Left lobe of liver (tissue), 2 donors: ENCODE data around the gene STAT4. TPM values are rescaled to one million over a fixed set of nuclear protein-coding genes. Genes with fewer than 3 reads are reported as not detected.

Source experiments
- ATAC-seq: fragments of 200-7000 bp; cut with Tn5 transposase; one replicate; pipeline ENCODE4 v1.9.1; 2020; ENCODE audit warnings: mild to moderate bottlenecking, moderate library complexity
- DNase-seq: peaks from one replicate; pipeline ENCODE4 v3.0.0-alpha.2; 2020; ENCODE audit warnings: low spot score
- total RNA-seq: library from RNA; stranded (reverse); gene quantifications from one replicate; pipeline ENCODE4 v1.2.1, GENCODE V29; 2021
- donor health status: DM: no; HTN: no; CAD: no; lungs with moderate emphysema.
- donor health status: DM: no; HTN: yes; CAD: no.

The STAT4 gene
- total RNA-seq, 1 donor from 2014 or later, result 0.98 TPM

DNA sequence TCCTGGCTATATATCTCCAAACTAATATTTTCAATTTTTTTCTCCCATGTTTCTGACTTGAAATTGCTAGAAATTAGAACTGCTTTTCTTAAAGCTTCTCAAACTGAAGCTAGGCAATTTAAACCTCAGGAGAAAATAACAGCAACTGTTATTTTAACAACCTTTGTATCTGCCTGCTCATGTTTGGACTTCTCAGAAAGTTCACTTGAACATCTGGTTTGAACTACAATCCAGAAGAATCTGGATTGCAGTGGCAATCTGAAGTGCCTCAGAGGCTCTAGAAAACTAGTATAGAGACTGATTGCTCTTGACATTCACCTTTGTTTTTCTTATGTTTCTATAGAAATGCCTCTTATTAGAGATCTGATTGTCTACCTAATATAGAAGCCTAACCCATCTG, 64.1 kb downstream of the STAT4 start:
- peak; percentile 55 for ATAC-seq
- no peak for DNase-seq

DNA sequence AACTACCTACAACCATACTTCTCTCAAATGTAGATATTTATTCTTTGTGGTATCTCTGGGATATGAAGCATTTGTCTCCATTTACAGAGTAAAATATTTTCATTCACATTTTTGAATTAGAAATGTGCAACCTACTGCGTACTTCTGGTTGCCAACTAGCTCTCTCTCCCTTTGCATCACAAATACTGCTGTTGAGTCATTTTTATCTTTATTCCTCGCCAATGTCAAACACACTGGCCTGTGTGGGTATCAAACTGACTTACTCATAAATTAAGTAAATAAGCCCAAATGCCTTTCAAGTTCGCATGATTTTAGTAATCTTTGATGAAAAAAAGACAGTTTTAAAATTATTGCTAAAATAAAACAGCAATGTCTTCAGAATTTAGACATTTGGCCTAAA, 67.3 kb downstream of the STAT4 start:
- DNase-seq (no peak), ATAC-seq (no peak)

DNA sequence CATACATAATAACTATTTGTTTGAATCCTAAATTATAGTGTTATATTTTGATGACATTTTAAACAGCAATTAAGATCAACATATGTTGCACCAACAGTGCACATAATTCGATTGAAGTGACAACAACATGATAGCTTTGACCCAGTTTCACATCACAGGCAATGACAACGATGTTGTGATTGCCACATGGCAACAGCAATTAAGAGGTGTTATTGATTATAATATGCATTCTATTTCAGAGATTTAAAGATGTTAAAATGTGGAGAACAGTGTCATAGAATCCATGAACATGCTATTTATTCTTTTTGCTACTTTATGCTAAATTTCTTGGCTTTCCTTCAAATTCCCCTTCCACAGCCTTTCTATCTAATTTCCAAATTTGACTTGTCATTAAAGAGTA, 68.5 kb downstream of the STAT4 start:
- ATAC-seq, result no peak
- no peak for DNase-seq

DNA sequence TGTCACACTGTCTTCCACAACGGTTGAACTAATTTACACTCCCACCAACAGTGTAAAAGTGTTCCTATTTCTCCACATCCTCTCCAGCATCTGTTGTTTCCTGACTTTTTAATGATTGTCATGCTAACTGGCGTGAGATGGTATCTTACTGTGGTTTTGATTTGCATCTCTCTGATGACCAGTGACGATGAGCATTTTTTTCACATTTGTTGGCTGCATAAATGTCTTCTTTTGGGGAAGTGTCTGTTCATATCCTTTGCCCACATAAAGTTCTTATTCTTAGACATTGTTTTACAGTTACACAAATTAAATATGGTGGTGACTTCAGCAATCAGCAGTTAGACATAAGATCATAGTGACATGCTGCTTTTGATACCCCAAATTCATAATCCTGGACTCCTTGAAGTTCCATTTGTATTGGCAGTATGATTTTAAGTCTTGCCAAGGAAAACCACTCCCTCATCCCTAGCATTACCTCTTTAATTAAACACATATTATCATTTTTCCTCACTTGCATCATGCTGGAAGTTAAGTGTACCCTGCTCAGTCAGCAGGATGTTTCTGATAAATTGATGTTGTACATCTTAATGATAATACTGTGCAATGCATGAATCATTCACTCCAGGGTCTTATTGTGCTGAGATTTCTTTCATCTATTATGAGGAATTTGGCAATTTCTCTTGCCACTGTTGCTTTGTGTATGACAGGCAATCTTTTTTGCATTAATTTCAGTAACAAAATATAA, 69.2 kb downstream of the STAT4 start:
- ATAC-seq (no peak), DNase-seq (no peak)

DNA sequence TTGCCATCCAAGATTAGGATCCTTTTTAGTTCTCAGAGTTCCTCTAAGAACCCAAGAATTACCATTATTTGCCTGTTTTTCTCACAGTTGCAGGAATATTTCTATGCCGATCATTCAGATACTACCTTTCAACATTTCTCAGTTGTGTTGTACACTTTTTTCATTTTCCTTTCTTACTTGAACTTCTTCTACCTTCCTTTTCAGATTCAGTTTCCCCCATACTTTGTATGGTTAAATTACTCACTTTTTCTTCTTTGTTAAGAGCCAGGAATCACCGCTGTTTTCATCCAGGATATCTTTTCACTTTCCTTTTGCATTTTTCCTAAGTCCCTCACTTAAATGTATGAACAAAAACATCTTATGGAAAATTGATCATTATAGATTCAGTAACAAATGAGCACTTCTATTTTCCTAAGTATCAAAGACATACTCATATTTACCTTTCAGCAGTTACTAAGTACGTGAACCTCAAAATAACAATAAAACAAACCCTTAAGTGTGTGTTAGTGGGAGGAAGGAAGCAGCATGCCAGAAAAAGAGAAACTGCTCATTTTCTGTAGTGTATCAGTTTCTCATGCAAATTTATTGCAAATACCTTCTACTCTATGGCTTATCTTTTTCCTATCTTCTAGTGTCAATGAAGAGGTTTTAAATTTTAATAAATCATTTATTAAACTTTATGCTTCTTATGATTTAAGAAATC, 72.5 kb downstream of the STAT4 start:
- no peak for ATAC-seq
- DNase-seq, result no peak

DNA sequence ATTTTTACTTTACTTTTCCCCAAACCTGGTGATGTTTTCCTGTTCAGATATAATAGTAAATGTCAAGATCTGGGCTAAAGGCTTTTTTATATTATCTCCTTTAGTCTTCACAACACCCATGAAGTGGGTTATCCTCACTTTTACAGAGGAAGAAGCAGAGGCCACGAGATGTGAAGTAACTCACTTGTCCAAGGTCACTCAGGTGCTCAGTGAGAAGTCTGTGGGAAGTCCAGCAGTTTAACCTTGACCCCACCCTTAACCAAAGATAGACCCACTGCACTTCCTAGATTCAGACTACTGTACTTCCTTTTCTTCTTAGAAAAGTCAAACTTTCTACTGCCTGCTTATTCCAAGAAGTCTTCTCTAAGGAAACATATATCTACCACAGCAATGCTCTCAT, 80.5 kb downstream of the STAT4 start:
- ATAC-seq (no peak), DNase-seq (no peak)

DNA sequence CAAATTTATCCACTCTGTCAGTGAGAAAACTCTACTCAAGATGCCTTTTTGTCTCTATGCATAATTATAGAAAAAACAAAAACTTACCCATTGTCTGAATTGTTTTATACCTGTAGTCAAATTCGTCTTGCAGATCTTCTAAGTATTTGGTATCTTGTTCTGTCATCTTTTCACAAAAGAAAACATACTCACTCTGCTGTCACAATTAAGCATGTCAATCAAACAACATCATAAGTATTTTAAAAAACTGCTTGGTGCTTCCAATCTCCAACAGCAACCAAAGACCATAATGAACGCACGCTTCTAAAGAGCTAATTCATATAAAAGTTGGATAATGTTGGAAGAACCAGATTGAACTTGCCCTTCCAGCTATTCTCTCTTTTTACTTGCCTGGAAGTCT, 81.2 kb downstream of the STAT4 start:
- DNase-seq (no peak), ATAC-seq (no peak)

DNA sequence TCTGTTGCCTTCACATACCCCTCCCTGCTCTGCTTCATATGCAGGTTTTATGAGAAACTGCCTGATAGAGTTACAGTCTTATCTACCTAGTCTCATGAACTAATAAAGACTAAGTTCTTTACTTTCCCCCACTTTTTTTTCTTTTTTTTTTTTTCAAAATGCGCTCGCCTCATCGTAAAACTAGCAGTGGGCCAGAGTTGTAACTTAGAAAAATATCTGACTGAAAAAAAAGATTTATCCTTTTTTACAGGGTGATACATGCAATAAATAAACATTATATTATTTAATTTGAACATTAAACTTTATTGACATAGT, 83.9 kb downstream of the STAT4 start:
- no peak for ATAC-seq
- no peak for DNase-seq

DNA sequence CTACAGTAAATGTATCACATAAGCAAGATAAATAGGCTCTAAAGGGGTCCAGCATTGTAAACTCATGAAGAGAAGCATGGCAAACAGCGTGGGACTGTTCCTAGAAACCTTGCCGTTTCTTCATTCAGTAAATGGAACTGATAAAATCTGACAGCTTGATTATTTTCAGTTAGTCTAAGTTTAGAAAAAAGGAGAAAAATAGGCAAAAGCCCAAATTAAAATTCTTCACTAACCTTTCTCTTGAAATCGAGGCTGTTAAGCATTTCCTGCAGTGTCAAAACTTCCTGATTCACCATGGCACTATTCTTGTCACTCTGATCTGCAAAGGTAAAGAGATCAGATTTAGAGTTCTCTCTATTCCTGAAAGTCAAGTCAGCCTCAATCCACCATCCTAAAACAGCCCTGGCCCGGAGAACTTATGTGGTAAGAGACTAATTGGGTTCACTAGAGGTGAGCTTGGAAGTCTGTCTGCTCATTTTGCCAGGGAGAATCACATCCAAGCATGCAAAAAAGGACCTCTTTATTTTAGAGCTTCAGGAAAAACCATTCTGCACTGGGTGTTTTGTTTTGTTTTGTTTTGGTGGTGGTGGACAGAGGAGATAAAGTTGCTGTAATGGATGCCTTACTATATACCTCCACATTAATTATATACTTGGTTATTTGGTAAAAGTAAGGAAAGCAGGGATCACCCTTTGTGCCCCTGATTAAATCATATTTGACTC, 84.4 kb downstream of the STAT4 start:
- peak; percentile 19 for ATAC-seq
- DNase-seq, result no peak

DNA sequence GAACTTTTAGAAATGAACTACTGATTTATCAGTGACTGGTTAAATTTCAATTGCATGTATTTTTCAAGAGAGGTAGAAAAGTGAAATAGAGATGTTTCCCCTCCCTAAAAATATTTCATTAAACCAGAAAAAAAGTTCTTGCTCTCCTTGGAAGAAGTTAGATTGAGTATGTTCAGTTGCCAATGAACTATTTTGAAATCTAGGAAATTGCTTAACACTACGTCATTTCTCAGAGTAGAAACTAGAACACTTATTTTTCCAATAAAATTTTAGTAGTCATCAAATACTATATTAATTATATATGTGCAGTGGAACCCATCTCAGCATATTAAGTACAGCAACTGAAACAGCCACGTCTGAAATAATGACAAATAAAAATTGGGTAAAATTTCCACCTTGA, 85.0 kb downstream of the STAT4 start:
- ATAC-seq (no peak), DNase-seq (no peak)

DNA sequence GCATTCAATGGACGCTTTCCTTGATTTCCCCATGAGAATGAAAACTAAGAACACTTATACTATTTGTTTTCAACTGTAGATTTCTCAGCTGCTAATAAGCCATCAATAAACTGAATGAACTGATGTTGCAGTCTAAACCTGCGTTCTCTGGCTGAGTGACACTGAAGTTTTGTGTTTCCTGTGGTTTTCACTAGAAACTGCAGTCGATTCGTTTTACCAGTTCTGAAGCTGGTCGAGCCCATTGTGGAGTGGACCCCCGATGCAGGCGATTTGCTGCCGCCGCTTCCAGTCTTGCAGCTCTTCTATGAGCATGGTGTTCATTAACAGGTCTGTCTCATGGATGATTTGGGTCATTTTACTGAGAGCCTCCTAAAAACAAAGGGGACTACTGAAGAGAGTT, 86.2 kb downstream of the STAT4 start:
- ATAC-seq (no peak), DNase-seq (no peak)

DNA sequence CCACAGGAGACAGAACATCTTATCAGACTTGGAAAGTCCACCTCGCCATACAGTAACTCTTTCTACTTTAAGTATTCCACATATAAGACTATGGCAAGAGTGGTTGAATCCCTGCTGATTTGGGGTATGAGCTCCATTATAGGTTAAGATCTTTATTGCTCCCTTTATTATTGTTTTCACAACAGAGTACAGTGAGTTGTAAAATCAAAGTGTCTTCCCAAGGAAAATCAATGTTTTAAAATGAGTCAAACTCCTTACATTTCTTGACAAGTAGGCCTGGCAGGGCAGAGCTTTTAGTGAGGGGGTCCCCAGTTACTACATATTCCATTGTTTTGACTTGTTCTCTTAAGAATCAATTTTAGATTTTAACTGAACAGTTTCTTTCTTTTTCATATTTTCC, 87.2 kb downstream of the STAT4 start:
- no peak for DNase-seq
- no peak for ATAC-seq

DNA sequence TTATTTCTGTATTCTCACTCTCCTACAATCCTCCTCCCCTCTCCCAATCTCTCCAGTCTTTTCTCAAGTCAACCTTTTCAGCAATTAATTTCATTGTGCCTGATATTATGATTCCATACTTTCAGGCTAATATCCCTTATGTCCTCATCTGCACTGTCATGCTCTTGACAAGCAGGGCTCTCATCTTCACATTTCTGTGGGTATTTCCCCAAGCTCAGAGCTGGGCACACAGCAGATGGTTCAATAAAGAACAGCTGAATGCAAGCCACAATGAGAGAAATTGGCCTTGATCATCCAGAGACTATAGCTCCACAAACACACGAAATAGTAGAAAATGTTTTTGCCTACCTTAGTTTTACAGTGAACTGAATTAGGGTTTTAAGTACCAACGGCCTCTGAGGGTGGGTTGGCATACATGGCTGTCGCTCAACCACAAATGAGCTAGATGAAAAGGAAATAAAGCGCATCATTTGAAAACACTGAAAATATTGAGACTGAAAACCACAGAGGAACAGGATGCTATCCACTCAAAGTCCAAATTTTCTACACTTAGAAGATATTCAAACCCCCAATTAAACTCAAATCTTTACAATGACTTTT, 89.3 kb downstream of the STAT4 start:
- no peak for DNase-seq
- no peak for ATAC-seq

DNA sequence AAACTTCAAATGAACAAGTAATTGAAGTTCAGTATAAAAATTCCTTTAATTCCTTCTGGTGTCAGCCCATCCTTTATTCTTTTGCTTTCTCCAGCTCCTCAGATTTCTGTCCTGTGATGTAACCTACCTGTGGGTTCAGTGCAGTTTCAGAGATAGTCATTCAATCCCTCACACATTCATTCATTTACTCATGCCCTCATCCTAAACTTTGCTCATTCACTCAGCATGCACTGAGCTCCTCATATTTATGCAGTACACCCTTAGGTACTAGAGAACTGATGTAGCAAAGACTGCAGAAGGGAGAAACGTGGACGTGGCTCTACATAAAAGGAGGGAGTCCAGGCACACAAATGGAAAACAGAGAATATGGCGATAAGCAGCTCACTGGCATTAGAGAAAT, 91.5 kb downstream of the STAT4 start:
- ATAC-seq (no peak), DNase-seq (no peak)

DNA sequence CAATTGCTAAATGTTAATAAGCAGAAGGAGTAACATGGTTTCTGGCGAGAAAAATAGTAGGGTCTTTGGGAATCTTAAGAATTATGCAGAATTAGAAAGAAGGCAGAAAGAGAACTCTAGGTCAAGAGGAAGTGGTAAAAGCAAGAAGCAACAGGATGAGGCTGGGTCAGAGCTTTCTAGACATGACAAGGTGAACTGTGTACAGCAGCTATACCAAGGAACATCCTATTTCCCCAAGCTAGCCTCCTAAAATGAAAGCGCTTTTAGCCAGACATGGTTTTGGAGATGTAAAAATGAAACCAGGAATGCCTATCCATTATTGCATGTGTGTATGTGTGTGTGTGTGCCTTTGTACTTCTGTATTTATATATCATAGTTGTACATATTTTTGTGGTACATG, 94.6 kb downstream of the STAT4 start:
- DNase-seq (no peak), ATAC-seq (no peak)

DNA sequence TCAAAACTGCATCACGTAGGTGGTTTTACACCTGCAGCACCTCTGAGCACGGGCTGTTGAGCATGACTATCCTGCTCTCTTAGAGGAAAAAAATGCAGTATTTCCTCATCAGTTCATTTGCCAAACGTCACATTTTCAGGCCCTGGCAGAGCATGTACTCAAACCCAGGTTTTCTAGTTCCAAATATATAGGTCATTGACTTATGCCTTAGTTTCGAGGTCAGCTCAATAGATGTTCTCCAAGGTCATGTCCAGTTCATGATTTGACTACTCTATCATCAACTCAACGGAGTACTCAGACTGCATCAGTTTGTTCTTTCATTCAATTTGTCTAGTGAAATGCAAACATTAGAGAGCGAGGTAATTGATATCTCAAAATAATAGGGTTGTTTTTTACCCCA, 97.5 kb downstream of the STAT4 start:
- no peak for ATAC-seq
- DNase-seq, result no peak

DNA sequence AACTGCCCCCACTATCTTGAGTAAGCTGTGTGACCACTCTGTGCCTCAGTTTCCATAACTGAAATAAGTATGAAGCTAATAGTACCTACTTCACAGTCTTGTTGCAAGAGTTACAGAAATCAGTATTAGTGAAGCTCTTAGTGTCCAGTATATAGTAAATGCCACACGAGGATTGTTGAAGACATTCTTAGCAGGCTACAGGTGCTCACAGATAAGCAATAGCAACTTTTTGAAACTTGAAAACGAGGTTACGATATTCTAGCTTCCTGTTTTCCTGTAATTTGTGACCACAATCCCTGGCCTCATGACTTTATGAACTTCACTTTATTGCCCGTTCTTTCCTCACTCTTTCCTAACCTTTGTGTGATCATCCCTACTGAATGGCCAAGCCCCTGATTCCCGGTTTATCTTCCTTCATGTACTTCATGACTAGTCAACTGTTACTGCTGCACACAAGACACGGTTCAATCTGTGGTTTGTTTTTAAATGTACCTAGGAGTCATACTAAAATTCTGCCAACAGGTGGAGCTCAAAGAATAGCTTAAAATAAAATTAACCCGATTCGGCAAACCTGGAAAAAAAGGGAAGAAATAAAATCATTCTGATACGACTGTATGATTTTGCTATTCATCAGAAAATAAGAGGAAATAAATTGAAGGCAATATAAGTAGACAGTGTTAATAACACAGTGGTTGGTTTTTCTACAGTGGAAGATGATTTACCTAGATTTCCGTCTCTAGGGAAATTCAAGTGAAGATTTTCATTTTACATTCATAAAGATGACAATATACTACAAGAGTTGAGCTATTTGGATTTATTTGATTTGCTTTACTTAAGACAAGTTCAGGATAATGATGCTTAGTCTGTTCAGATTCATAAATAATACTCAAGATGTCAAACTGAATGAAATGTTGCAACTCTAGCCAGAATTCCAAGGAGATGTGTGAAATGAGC, 98.7 kb downstream of the STAT4 start:
- ATAC-seq (peak; percentile 72), DNase-seq (no peak)

DNA sequence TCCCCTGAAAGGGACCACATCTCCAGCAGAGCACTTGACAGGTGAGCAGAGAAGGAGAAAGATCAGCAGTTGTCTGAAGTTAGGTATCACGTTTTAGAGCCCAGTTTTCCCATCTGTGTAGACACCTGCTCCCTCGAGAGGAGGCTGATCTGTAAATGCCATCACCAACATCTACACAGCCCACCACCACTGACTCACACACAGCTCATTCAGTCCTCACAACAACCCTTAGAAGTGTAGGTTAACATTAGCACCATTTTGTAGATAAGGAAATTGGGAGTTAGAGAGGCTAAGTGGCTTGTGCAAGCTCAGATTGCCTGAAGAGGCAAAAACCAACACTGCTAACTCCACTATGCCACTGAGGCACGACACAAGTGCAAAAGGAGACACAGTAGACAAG, 99.6 kb downstream of the STAT4 start:
- no peak for ATAC-seq
- no peak for DNase-seq

DNA sequence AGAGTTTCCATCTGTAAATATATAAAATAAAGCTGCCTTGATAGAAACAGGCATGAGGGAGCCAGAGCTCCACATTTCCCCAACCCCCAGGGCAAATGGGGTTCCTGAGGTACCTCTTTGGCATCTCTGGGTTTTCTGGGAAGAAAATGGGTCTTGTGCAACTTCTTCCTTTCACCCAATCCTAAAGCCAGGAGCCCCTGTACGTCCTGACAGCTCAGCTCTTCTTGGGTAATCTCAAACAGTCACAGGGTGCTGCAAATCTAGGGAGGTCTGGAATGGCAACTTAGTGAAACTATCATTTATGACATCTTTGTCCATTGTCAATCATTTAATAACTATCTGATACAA, 100.2 kb downstream of the STAT4 start:
- no peak for DNase-seq
- no peak for ATAC-seq

DNA sequence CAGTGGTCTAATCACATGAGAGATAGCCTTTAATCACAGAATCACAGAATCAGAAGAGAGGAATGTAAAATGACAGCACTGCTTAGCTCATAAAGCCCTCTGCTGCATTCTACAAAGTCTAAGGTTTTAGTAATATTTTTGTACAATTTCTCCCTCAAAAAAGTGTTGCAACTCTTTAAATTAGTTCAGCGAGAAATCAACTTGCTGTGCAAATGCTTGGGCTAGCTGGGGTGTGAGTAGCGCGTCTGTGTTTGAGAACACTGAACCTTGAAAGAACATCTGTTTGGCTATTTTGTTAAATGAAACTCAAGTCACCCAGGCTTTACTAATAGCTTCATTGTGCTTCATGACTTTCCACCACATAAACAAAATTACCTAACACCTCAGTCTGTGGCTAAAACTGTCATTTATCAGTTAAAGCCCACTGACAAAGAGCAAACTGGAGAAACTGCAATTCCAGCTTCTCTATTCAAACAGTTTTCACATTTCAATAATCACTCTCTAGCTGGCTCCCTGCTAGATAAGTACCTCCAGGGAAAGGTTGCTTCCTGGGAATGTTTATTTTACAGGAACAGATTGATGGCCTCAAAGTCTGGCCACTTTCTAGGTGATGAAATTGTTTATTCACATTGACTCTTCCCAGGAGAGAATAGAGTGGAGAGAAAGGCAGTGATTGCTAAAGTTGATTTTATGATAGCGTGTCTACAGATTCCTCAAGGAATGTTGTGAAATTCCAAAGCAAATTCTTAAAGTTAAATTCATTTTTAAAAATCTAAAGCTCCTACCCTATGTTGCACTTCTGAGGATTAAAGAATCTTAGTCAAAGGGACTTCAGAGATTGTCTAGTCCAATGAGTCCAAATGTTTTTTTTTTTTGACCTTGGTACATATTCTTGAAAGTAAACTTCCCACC, 100.8 kb downstream of the STAT4 start:
- DNase-seq (no peak), ATAC-seq (peak; percentile 90)
